ENCODE results near the gene MPV17.
"Not testable (repeated sequence)": the region's sequence is repeated elsewhere in the genome, so short reads cannot be mapped to it uniquely, and the experiment has no call there.

The MPV17 gene

DNA sequence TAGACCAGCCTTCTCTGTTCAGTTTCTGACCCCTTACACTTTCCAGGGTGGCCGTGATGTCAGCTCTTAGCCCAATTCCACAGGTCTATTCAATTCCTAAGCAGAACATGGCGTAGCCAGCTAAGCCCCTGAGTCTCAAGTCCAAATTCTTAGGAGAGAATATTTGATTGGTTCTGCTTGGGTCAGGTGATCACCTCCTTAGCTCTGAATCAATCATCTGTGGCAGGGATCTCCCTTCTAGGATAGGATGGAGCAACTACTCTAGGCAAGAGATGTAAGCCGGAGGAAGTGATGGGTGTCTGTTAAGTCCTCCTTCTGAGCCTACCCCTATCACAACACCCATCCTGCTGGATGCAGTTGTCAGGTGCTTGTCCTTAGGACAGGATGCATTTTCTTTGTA, 25.7 kb downstream of the MPV17 start:
- DNase-seq (ENCODE audit: low read depth) = no peak

DNA sequence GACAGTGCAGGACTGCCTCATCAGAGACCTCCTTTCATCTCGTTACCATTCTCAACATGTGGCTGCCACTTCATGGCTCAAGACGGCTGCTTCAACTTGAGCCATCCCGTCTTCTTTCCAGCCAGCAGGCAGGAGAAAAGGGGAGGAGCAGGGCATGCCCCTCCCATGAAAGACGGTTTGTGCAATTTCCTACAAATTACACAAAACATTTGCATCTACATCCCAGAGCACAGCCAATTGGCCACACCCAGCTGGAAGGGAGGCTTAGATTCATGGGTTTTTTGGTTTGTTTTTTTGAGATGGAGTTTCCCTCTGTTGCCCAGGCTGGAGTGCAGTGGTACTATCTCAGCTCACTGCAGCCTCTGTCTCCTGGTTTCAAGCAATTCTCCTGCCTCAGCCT, 26.4 kb downstream of the MPV17 start:
- DNase-seq (ENCODE audit: low read depth) = no peak

GRCh38 chr2:27294928-27295327, 28.0 kb downstream of the MPV17 start:
- no peak for DNase-seq (ENCODE audit: low read depth)

- DNase-seq (ENCODE audit: low read depth) = no peak
Measured at GRCh38 chr2:27291865-27292264, 31.0 kb downstream of the MPV17 start.

DNA sequence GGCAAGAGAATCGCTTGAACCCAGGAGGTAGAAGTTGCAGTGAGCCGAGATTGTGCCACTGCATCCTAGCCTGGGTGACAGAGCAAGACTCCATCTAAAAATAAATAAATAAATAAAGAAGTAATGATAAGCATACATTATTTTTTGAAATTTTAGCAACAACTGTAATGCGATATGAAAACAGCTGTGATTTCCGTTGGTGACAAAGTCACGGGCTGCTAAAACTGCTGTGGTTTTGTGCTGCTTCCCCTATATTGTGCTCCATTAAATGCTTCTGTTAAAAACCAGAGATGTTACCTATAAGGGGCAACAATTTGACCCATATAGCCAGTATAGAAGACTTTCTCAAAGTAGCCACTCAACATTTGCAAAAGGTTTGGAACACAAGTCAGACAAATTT, 32.3 kb downstream of the MPV17 start:
- no peak for DNase-seq (ENCODE audit: low read depth)

GRCh38 chr2:27288610-27289009, 34.3 kb downstream of the MPV17 start:
- DNase-seq (ENCODE audit: low read depth) = no peak

- no peak for DNase-seq (ENCODE audit: low read depth)
Measured at GRCh38 chr2:27285481-27285880, 37.4 kb downstream of the MPV17 start.

DNA sequence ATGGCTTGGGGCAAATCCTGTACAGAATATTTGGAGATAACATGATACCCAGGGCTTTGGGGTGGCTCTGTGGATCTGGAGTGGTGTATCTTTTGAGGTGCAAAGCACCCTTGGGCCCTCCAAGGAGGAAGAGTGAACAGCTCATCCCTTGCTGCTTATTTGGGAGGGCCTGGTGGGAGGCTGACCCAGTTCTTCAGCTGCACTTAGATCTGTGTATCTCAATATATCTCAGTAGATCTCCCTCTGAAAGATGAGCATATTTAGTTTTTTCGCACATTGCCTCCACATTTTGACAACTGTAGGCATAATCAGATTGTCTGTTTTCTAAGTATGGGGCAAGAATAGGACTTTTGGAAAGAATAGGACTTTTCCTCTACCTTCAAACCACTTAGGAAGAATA, 37.9 kb downstream of the MPV17 start:
- no peak for DNase-seq (ENCODE audit: low read depth)

DNA sequence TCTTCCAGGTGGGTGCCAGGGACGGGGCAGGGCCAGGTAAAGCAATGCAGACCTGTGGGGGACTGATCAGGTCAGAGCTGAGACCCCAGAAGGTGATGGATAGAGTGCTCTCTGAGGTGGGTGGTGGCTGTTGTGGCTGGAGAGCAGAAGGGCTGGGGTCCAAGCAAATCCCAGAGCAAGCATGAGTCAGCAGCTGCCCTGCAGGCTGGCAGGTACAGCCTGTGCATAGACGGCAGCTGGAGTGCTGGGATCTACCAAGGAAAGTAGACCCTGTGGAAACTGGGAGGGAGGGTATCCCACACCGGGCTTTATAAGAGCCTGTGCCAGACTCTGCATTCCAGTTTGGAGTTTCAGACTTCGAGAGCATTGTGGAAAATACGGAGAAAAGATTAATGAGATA, 40.0 kb downstream of the MPV17 start:
- DNase-seq (ENCODE audit: low read depth) = no peak

DNA sequence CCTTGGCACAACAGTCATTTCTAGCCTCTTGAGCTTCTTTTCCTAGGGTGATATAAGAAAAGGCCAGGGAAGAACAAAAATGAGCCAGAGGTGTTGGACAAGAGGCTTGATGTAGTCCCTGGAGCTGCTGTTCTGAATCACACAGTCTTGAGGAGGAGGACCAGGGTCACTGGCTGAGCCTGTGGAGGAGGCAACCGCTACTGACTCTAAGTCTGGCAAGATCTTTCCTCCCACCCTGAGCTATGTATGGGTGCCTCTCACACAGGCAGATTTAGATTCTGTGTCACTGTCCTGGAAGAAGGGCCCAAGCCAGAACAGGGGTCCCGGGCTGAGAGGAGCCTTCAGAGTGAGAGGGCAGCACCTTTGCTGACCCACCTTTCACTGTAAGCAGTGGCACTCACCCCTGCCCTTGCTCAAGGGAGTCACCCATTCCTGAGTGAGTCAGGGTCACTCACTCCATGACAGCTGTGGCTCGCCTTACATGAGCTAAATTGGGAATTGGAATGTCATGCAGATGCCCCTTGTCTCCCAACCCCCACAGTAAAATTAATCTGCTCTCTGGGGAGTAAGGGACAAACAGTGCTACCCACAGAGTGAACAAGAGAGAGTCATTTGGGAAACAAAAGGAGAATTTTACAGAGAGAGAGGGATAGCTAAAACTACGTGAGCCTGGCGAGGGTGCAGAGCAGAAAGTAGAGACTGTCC, 40.9 kb downstream of the MPV17 start, which contains the start of gene TRIM54:
Gene TRIM54 (plus strand): TSS at position 575 of the 705 bp plus-strand sequence. CDS start 303 bp downstream, outside the sequence.
- DNase-seq (ENCODE audit: low read depth) = no peak

DNA sequence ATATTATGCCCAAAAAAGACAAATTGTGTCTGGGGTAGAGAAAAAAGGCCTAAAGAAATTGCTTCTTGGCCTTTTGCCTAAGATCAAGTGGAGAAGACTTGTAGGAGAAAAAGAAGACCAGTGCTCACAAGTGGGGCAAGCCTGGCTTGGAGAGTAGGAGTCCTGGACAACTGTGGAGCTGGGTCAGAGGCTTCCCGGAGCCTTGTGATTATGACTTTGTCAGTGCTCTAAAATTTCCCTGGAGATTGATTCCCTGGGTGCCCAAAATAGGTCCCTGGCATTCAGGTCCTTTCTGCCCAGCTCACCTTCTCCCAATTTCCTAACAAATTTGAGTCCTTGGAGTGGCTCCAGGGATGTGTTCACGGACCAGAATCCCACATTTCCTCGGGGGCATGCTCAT, 41.5 kb downstream of the MPV17 start:
- no peak for DNase-seq (ENCODE audit: low read depth)

GRCh38 chr2:27280826-27281225, 42.1 kb downstream of the MPV17 start:
- DNase-seq (ENCODE audit: low read depth) = no peak

DNA sequence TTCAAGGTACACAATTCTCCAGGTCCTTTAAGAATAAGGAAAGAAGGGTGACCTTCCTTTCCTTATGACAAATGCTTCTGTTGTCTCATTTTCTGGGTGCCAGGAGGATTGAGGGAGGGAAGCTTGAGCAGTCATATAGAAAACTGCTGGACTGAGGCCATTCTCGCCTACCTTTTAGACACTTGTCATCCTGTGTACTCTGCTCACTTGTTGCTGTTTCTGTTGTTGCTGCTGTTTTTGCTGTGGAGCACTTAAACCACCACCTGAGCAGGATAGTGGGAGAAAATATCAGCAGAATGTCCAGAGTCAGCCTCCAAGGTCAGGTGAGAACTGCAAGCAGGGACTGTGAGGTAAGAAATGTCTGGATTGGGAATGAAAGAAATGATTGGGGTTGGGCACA, 44.9 kb downstream of the MPV17 start:
- DNase-seq (ENCODE audit: low read depth) = no peak

DNA sequence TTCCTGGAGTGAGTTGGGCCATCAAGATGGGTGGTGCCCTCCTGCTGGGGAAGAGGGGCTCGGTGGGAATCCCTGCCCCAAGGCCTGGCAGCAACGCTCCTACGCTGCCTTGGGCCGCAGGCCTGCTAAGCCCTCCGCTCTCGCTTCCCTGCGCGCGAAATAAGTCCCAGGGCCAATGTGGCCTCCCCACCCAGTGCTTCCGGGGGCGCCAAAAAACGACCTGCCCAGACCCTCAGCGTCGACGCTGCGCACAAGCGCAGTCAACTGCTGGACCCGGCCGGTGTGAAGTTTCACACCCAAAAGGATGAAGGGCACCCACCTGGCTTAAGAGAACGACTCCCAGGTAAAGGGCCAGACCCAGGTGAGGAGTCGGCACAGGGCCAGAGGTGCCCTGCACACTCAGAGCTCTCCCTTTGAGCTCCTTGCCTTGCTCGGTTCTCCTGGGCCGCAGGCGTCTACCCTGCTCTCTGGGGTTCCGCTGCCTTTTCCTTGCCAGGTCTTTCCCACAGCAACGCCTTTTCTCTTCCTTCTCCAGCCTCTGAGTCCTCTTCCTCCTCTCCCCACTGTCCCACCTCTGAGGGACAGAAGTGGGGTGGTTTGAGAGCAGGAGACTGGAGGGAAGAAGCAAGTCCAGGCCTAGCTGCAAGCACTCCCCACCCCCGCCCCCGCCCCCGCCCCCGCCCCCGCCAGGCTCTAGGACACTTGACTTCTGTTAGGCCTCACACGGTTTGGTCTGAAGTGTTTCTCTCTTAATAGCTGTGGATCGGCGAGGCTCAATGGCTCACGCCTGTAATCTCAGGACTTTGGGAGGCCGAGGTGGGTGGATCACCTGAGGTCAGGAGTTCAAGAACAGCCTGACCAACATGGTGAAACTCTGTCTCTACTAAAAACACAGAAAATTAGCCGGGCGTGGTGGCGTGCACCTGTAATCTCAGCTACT, 47.4 kb downstream of the MPV17 start, which contains the start of gene DNAJC5G:
Gene DNAJC5G (plus strand): TSS at position 223 of the 940 bp plus-strand sequence. CDS start 1,296 bp downstream, outside the sequence.
- no peak for DNase-seq (ENCODE audit: low read depth)

- not testable (repeated sequence) for DNase-seq (ENCODE audit: low read depth)
Measured at GRCh38 chr2:27272537-27273522, 50.1 kb downstream of the MPV17 start.

- no peak for DNase-seq (ENCODE audit: low read depth)
Measured at GRCh38 chr2:27271631-27272340, 51.1 kb downstream of the MPV17 start.

GRCh38 chr2:27270670-27271069, 52.2 kb downstream of the MPV17 start:
- DNase-seq (ENCODE audit: low read depth) = no peak

GRCh38 chr2:27270131-27270530, 52.8 kb downstream of the MPV17 start:
- no peak for DNase-seq (ENCODE audit: low read depth)

- DNase-seq (ENCODE audit: low read depth) = not testable (repeated sequence)
Measured at GRCh38 chr2:27268296-27268695, 54.6 kb downstream of the MPV17 start.

GRCh38 chr2:27265536-27265870, 57.4 kb downstream of the MPV17 start:
- DNase-seq (ENCODE audit: low read depth) = no peak
